ENCODE results near the gene SMARCC1. TPM values are rescaled to one million over a fixed set of nuclear protein-coding genes. Genes with fewer than 3 reads are reported as not detected.

SMARCC1 gene
- total RNA-seq, 2 experiments from 2014 or later, result 96.4 to 109 TPM

DNA sequence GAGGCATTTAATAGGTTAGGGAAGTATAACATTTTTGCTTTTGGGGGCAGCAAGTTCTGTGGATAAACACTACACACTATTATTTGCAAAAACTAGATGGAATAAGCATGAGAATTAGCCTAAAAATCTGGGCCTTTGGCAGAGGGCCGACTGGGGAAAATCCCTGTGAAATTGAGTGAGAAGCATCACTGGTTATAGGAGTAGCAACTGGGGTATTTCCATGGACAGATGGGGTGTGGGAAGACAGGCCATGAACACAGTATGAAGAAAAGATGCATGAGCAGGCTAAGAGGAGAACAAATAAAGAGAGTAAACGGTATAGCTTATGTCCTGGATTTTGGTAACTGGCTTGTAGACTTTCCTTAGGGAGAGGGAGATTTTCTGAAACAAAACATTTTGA, 170.1 kb downstream of the SMARCC1 start:
- Mint-ChIP-seq H3K4me3 (no peak overlapping the region), H3K27me3 (no peaks in the 10 kb centered on the region), H3K27ac (peak overlapping the region; percentile 57), H3K9me3 (no peaks in the 10 kb centered on the region), H3K36me3 (ENCODE audit: low read depth) (peaks cover 42% of the 10 kb centered on the region), H3K4me1 (peaks cover 1% of the 10 kb centered on the region)
- ChIA-PET CTCF (no interaction called here), POLR2A (no interaction called here)
- no peak for DNase-seq

DNA sequence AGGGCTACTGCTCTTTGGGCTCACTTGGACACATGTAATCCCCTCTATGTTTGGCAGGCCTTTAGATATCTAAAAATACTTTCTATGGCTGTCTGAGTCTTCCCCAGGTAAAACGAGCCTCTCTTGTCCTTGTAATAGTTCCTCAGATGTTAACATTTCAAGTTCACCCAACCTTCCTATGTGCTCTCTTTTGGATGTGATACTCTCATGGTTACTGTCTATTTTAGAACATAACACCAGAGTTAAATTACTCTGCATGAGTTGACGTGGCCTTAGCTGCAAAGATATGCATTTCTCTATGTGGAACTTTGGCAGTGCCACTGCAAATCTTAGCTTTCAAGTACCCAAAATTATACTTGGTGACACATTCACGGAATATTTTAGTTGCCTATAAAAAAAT, 171.1 kb downstream of the SMARCC1 start:
- Mint-ChIP-seq H3K9me3 (no peaks in the 10 kb centered on the region), H3K27ac (no peak overlapping the region), H3K4me1 (peaks cover 1% of the 10 kb centered on the region), H3K27me3 (no peaks in the 10 kb centered on the region), H3K4me3 (no peak overlapping the region), H3K36me3 (ENCODE audit: low read depth) (peaks cover 42% of the 10 kb centered on the region)
- no peak for DNase-seq
- ChIA-PET POLR2A (no interaction called here), CTCF (no interaction called here)

- POLR2A ChIA-PET, result no interaction called here
- Mint-ChIP-seq H3K4me1 (peaks cover 1% of the 10 kb centered on the region), H3K27me3 (no peaks in the 10 kb centered on the region), H3K4me3 (no peak overlapping the region), H3K36me3 (ENCODE audit: low read depth) (peaks cover 55% of the 10 kb centered on the region), H3K9me3 (no peaks in the 10 kb centered on the region), H3K27ac (no peak overlapping the region)
- no peak for DNase-seq
- CTCF ChIA-PET, result interaction anchor here (0.6 to 1.7 kb wide), 5 partner anchors 10 to 30 kb away, joined by 3 read pairs; no protein-coding TSS in a partner anchor
Measured at GRCh38 chr3:47607335-47607734, 174.4 kb downstream of the SMARCC1 start.

DNA sequence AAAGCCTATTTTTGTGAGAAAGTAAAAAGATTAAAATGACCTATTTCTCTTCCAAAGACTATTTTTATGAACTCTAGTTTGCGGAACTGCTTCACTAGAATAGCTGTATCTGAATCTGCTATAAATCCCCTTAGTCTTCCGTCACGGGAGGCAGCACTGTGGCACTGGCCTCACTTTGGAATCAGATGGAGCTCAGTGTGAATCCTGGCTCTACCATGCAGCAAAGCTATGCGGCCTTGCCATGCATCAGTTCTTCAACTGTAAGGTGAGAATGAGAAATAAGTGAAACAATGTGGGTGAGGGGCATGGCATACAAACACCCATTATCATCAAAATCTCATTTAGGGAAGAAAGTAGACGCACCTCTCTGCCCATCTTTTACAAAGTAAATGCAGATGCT, 175.5 kb downstream of the SMARCC1 start:
- Mint-ChIP-seq H3K9me3 (no peaks in the 10 kb centered on the region), H3K27me3 (no peaks in the 10 kb centered on the region), H3K36me3 (ENCODE audit: low read depth) (peaks cover 50% of the 10 kb centered on the region), H3K27ac (no peak overlapping the region), H3K4me1 (no peaks in the 10 kb centered on the region), H3K4me3 (no peak overlapping the region)
- CTCF ChIA-PET, result interaction anchor here (1.3 to 1.5 kb wide), 3 partner anchors 9 to 29 kb away, joined by 3 to 5 read pairs (median 3); no protein-coding TSS in a partner anchor
- no peak for DNase-seq
- POLR2A ChIA-PET, result no interaction called here

DNA sequence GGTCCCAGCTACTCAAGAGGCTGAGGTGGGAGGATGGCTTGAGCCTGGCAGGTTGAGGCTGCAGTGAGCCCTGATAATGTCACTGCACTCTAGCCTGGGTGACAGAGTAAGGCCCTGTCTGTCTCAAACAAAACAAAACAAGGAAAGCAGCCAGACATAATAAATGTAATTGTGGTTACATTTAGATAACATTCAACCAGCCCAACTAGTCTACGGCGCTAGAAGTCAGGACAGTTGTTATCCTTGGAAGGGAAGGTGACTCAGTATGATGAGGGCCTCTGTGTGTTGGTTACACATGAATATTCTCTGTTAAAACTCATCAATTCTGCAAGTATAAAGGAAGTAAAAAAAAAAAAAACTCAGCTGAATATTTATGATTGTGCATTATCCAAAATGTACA, 176.0 kb downstream of the SMARCC1 start:
- ChIA-PET CTCF (interaction anchor here (1.3 kb wide), 1 partner anchor 11 kb away, joined by 5 read pairs; no protein-coding TSS in a partner anchor), POLR2A (no interaction called here)
- no peaks in the 10 kb centered on the region for H3K27me3 Mint-ChIP-seq

GRCh38 chr3:47604145-47604544, 177.5 kb downstream of the SMARCC1 start:
- Mint-ChIP-seq H3K9me3 (no peaks in the 10 kb centered on the region), H3K36me3 (ENCODE audit: low read depth) (peaks cover 34% of the 10 kb centered on the region), H3K27ac (no peak overlapping the region), H3K27me3 (no peaks in the 10 kb centered on the region), H3K4me3 (no peak overlapping the region), H3K4me1 (no peaks in the 10 kb centered on the region)
- CTCF ChIA-PET, result interaction anchor here (0.6 to 0.8 kb wide), 3 partner anchors 15 to 47 kb away, joined by 3 read pairs; no protein-coding TSS in a partner anchor
- no peak for DNase-seq
- POLR2A ChIA-PET, result no interaction called here

More for the DNA sequence above, 176.0 kb downstream of the SMARCC1 start:
- Mint-ChIP-seq H3K4me1 (no peaks in the 10 kb centered on the region), H3K27ac (peak overlapping the region; percentile 22), H3K36me3 (ENCODE audit: low read depth) (peaks cover 47% of the 10 kb centered on the region), H3K4me3 (no peak overlapping the region), H3K9me3 (no peaks in the 10 kb centered on the region)
- no peak for DNase-seq

DNA sequence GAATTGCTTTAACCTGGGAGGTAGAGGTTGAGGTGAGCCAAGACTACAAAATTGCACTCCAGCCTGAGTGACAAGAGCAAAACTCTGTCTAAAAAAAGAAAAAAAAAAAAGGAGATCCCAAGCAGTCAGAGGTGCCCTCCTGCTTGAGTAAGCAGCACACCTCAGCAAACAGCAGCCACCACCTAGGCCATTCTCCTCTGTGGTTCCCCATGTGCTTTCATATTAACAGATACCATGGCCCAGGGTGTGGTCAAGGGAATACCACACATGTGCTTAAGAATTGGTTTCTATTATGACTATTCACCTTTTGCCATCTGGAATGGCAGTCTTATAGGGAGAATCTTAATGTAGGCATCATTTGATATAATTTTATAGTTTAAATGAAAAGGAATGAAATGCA, 178.4 kb downstream of the SMARCC1 start:
- H3K36me3 Mint-ChIP-seq (ENCODE audit: low read depth), result peaks cover 27% of the 10 kb centered on the region
- DNase-seq, result no peak

DNA sequence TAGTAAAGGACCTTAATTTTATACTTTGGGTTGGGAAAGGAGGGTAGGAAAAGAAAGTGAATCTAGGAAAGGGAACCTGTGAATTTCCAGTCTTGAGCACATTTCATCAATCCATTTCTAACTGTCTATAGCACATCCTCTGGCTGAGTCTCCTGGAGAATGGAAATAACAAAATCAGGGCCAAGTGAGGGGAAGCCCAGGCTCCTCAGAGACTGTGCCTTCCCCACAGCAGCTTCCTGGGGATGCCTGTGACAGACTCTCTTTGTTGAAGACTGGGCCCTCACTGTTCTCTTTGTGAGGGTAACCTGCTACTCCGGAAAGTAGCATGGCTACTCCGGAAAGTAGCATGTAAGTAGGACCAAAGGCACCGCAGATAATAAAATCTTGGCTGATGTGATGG, 180.4 kb downstream of the SMARCC1 start:
- Mint-ChIP-seq H3K9me3 (no peaks in the 10 kb centered on the region), H3K27me3 (no peaks in the 10 kb centered on the region), H3K4me1 (no peaks in the 10 kb centered on the region), H3K4me3 (no peak overlapping the region), H3K27ac (no peak overlapping the region), H3K36me3 (ENCODE audit: low read depth) (peaks cover 20% of the 10 kb centered on the region)
- CTCF ChIA-PET, result interaction anchor here (0.6 to 1.1 kb wide), 4 partner anchors 24 to 66 kb away, joined by 3 to 4 read pairs (median 3); no protein-coding TSS in a partner anchor
- POLR2A ChIA-PET, result no interaction called here
- no peak for DNase-seq

More for the DNA sequence above, 178.4 kb downstream of the SMARCC1 start:
- CTCF ChIA-PET, result interaction anchor here (1.3 kb wide), 1 partner anchor 21 kb away, joined by 5 read pairs; no protein-coding TSS in a partner anchor
- no peaks in the 10 kb centered on the region for H3K9me3 Mint-ChIP-seq
- no peak overlapping the region for H3K4me3 Mint-ChIP-seq
- POLR2A ChIA-PET, result no interaction called here
- H3K27ac Mint-ChIP-seq, result no peak overlapping the region
- no peaks in the 10 kb centered on the region for H3K4me1 Mint-ChIP-seq
- H3K27me3 Mint-ChIP-seq, result no peaks in the 10 kb centered on the region

DNA sequence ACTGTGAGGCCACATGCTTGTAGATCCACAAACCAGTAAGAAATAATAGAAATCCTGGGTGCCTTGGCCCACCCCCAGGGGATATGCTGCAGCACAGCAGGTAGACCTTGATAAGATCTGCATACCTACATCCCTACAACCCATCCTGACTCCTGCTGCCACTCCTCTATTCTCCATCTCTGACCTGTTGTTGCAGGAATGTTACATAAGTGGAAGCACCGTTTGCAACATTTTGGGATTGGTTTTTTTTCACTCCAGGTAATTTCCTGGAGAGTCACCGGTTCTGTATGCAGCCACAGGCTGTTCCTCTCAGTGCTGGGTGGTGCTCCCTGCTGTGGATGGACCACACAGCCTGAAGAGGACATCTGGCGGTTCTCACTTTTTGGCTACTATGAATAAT, 186.9 kb downstream of the SMARCC1 start:
- no peaks in the 10 kb centered on the region for H3K27me3 Mint-ChIP-seq
- H3K4me1 Mint-ChIP-seq, result no peaks in the 10 kb centered on the region
- ChIA-PET CTCF (no interaction called here), POLR2A (no interaction called here)
- DNase-seq, result no peak
- no peak overlapping the region for H3K27ac Mint-ChIP-seq
- peaks cover 13% of the 10 kb centered on the region for H3K36me3 Mint-ChIP-seq (ENCODE audit: low read depth)
- H3K4me3 Mint-ChIP-seq, result no peak overlapping the region
- no peaks in the 10 kb centered on the region for H3K9me3 Mint-ChIP-seq

DNA sequence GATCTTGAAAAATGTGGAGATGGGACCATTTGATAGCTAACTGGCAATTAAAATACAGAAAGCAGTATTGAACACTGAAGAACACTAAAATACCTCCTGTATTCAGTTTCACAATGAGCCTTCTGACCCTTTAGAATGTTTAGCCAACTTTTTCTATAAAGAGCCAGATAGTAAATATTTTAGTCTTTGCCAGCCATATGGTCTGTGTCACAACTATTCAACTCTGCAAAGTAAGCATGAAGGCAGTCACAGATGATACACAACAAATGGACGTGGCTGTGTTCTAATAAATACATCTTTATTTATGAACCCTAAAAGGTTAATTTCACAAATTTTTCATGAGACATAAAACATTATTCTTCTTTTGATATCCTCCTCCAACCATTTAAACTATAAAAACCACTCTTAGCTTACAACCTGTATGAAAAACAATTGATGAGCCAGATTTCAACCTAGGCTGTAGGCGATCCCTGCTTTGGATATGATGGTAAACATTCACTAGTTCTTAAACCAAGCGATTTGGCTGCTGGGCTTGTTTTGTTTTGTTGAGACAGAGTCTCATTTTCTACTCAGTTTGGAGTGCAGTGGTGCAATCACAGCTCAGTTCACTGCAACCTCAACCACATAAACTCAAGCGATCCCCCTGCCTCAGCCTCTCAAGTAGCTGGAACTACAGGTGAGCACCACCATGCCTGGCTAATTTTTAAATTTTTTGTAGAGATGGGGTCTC, 189.5 kb downstream of the SMARCC1 start:
- Mint-ChIP-seq H3K4me1 (no peaks in the 10 kb centered on the region), H3K9me3 (no peaks in the 10 kb centered on the region), H3K27ac (no peak overlapping the region), H3K27me3 (no peaks in the 10 kb centered on the region), H3K36me3 (ENCODE audit: low read depth) (peaks cover 24% of the 10 kb centered on the region), H3K4me3 (no peak overlapping the region)
- POLR2A ChIA-PET, result interaction anchor here (0.6 kb wide), 1 partner anchor 11 kb away, joined by 3 read pairs; no protein-coding TSS in a partner anchor
- CTCF ChIA-PET, result interaction anchor here (0.7 to 1.2 kb wide), 2 partner anchors 37 to 397 kb away, joined by 4 read pairs; no protein-coding TSS in a partner anchor
- no peak for DNase-seq

DNA sequence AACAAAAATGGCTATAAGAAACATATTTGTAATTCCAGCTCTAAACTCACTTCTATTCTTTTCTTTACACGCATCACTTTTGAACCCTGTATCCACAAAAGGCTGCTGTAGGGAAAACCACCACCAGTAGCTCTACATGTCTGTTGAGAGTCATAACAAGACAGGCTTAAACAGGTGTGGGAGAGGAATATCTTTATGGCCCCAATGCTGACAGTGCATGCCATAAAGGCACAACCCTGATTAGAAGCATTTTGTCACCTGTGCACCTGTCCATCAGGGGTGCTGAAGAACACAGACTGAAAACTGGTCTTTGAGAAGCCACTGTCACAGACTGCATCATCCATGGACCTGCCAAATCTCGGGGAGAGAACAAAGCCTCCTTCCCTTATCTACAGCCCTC, 191.5 kb downstream of the SMARCC1 start:
- no peaks in the 10 kb centered on the region for H3K27me3 Mint-ChIP-seq
- H3K36me3 Mint-ChIP-seq (ENCODE audit: low read depth), result peaks cover 30% of the 10 kb centered on the region

GRCh38 chr3:47588587-47588986, 193.1 kb downstream of the SMARCC1 start:
- Mint-ChIP-seq H3K27me3 (no peaks in the 10 kb centered on the region), H3K4me1 (no peaks in the 10 kb centered on the region), H3K27ac (no peak overlapping the region), H3K4me3 (no peak overlapping the region), H3K9me3 (no peaks in the 10 kb centered on the region), H3K36me3 (ENCODE audit: low read depth) (peaks cover 27% of the 10 kb centered on the region)
- POLR2A ChIA-PET, result no interaction called here
- DNase-seq, result no peak
- CTCF ChIA-PET, result interaction anchor here (1.0 kb wide), 1 partner anchor 16 kb away, joined by 3 read pairs; no protein-coding TSS in a partner anchor

More for the DNA sequence above, 191.5 kb downstream of the SMARCC1 start:
- ChIA-PET POLR2A (no interaction called here), CTCF (interaction anchor here (0.6 to 1.2 kb wide), 3 partner anchors 8 to 206 kb away, joined by 3 to 4 read pairs (median 3); no protein-coding TSS in a partner anchor)
- H3K9me3 Mint-ChIP-seq, result no peaks in the 10 kb centered on the region
- no peak for DNase-seq
- H3K27ac Mint-ChIP-seq, result no peak overlapping the region
- no peak overlapping the region for H3K4me3 Mint-ChIP-seq
- H3K4me1 Mint-ChIP-seq, result no peaks in the 10 kb centered on the region

DNA sequence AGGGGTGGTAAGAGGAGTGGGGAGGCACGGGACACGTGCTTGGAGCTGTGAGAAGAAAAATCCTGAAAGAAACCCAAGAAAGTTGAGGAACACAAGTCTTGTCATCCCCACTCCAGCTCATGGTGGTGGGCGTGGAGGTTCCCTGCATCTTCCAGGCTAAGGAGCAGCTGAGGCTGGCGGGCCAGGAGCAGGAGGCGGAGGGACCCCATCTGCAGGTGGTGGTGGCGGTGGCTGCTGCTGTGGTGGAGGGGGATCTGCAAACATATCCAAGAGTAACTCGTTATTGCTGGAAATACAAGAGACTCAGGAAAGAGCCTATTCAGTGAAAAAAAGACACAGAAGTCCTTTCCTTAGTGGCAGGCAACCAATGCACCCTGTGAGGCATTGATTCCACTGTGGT, 193.6 kb downstream of the SMARCC1 start:
- no peak for DNase-seq
- ChIA-PET CTCF (interaction anchor here (0.6 to 1.3 kb wide), 3 partner anchors 10 to 22 kb away, joined by 3 to 4 read pairs (median 3); no protein-coding TSS in a partner anchor), POLR2A (no interaction called here)
- Mint-ChIP-seq H3K4me1 (no peaks in the 10 kb centered on the region), H3K9me3 (no peaks in the 10 kb centered on the region), H3K36me3 (ENCODE audit: low read depth) (peaks cover 27% of the 10 kb centered on the region), H3K27me3 (no peaks in the 10 kb centered on the region), H3K4me3 (no peak overlapping the region), H3K27ac (no peak overlapping the region)
